HTR-8/SVneo (cell line): ENCODE data around the gene TOM1.

Experiments
- DNase-seq: peaks from one replicate; pipeline ENCODE4 v3.0.0; 2011; ENCODE audit warnings: low spot score, mixed read lengths; ENCODE audit not compliant: insufficient read length
- FAIRE-seq: peaks from 2 replicates; lab custom pipeline; 2011; peaks lifted over from hg19 to GRCh38; lab: Jason Lieb, UNC

The TOM1 gene

GRCh38 chr22:35322126-35322525, 22.4 kb downstream of the TOM1 start:
- FAIRE-seq: no peak
- DNase-seq: no peak

- FAIRE-seq: no peak
- no peak for DNase-seq
Measured at GRCh38 chr22:35322893-35323292, 23.2 kb downstream of the TOM1 start.

- FAIRE-seq: no peak
Measured at GRCh38 chr22:35323305-35323704, 23.6 kb downstream of the TOM1 start.

GRCh38 chr22:35324067-35324466, 24.4 kb downstream of the TOM1 start:
- DNase-seq: no peak
- FAIRE-seq: no peak

More at GRCh38 chr22:35323305-35323704, 23.6 kb downstream of the TOM1 start:
- no peak for DNase-seq

- DNase-seq: no peak
- no peak for FAIRE-seq
Measured at GRCh38 chr22:35324762-35325161, 25.1 kb downstream of the TOM1 start.

- FAIRE-seq (no peak), DNase-seq (no peak)
Measured at GRCh38 chr22:35325209-35325608, 25.5 kb downstream of the TOM1 start.

- no peak for DNase-seq
- no peak for FAIRE-seq
Measured at GRCh38 chr22:35326854-35327562, 27.3 kb downstream of the TOM1 start.

- DNase-seq (no peak), FAIRE-seq (no peak)
Measured at GRCh38 chr22:35327690-35328471, 28.2 kb downstream of the TOM1 start.

GRCh38 chr22:35328472-35328885, 28.8 kb downstream of the TOM1 start:
- no peak for FAIRE-seq
- DNase-seq: no peak

- FAIRE-seq (no peak), DNase-seq (no peak)
Measured at GRCh38 chr22:35329114-35329847, 29.6 kb downstream of the TOM1 start.

GRCh38 chr22:35330258-35330861, 30.7 kb downstream of the TOM1 start:
- no peak for DNase-seq
- FAIRE-seq: no peak

GRCh38 chr22:35332278-35332677, 32.6 kb downstream of the TOM1 start:
- FAIRE-seq (no peak), DNase-seq (no peak)

GRCh38 chr22:35333220-35333619, 33.5 kb downstream of the TOM1 start:
- DNase-seq: no peak
- FAIRE-seq: no peak

- DNase-seq: no peak
- FAIRE-seq: no peak
Measured at GRCh38 chr22:35334004-35334403, 34.3 kb downstream of the TOM1 start.

GRCh38 chr22:35335468-35335867, 35.8 kb downstream of the TOM1 start:
- FAIRE-seq: no peak
- no peak for DNase-seq

- FAIRE-seq: no peak
Measured at GRCh38 chr22:35335936-35336781, 36.5 kb downstream of the TOM1 start.

GRCh38 chr22:35337932-35338331, 38.2 kb downstream of the TOM1 start:
- DNase-seq (no peak), FAIRE-seq (no peak)

More at GRCh38 chr22:35335936-35336781, 36.5 kb downstream of the TOM1 start:
- DNase-seq: no peak

- FAIRE-seq (no peak), DNase-seq (no peak)
Measured at GRCh38 chr22:35341090-35341874, 41.6 kb downstream of the TOM1 start.

- FAIRE-seq (no peak), DNase-seq (no peak)
Measured at GRCh38 chr22:35342390-35342789, 42.7 kb downstream of the TOM1 start.
